Measurements from ENCODE around the gene ASIC4. TPM values are rescaled to one million over a fixed set of nuclear protein-coding genes. Genes with fewer than 3 reads are reported as not detected.

ASIC4 gene
- total and polyA plus RNA-seq, 2 of the 13 experiments (the other 11 are each of a cell fraction or from before 2014, with no cell fraction given): 0.03 TPM; not detected in 1

GRCh38 chr2:219543596-219544358 lies 29.5 kb downstream of the ASIC4 start, which contains the start of the genes CHPF and TMEM198 (continued):
- TF ChIP-seq ZNF280D (CRISPR knock-in tag; IDR thresholded peaks at IDR 0.05) (no peak), ZNF30 (CRISPR knock-in tag; IDR thresholded peaks at IDR 0.05) (no peak), NKX3-1 (CRISPR knock-in tag; IDR thresholded peaks at IDR 0.05) (peak; percentile 92), PBX3 (CRISPR knock-in tag; IDR thresholded peaks at IDR 0.05; ENCODE audit: borderline replicate concordance) (peak; percentile 96), ZNF780A (CRISPR knock-in tag; IDR thresholded peaks at IDR 0.05) (peak; percentile 91; the same call in 1 of the 2 replicates), NFYC (CRISPR knock-in tag; IDR thresholded peaks at IDR 0.05) (peak; percentile 81), ZNF343 (CRISPR knock-in tag; IDR thresholded peaks at IDR 0.05) (0 out of 2 replicates have a peak, but pooled peaks have one; percentile 66), FOSL2 (CRISPR knock-in tag; IDR thresholded peaks at IDR 0.05) (peak; percentile 76), HNF1B (CRISPR knock-in tag; IDR thresholded peaks at IDR 0.05) (peak; percentile 75), JDP2 (CRISPR knock-in tag; IDR thresholded peaks at IDR 0.05; ENCODE audit: borderline replicate concordance) (peak; percentile 29; the same call in 1 of the 2 replicates), AHDC1 (CRISPR knock-in tag; IDR thresholded peaks at IDR 0.05; ENCODE audit: borderline replicate concordance) (no peak), ZBTB25 (CRISPR knock-in tag; IDR thresholded peaks at IDR 0.05) (peak; percentile 88), ZNF597 (CRISPR knock-in tag; IDR thresholded peaks at IDR 0.05) (no peak), U2AF2 (IDR thresholded peaks at IDR 0.05; ENCODE audit: low read depth, low read length) (no peak)

All from HepG2 (cell line).